AG04450 (cell line): ENCODE data around the gene TNFRSF18. TPM values are rescaled to one million over a fixed set of nuclear protein-coding genes. Genes with fewer than 3 reads are reported as not detected.

Experiments used
- CTCF ChIA-PET: fragments of 300-600, 350-600 bp; formaldehyde crosslinking; extraction: SDS; loops from one replicate; lab custom pipeline; 2022; ENCODE audit warnings: antibody characterized with exemption, inconsistent platforms; lab: Charles Lee
- POLR2A ChIA-PET: fragments of 350-600 bp; formaldehyde crosslinking; extraction: SDS; loops from one replicate; lab custom pipeline; 2021; ENCODE audit warnings: antibody characterized with exemption, inconsistent platforms; lab: Yijun Ruan, JAX
- DNase-seq: peaks from one replicate; pipeline ENCODE4 v3.0.0-alpha.2; 2011; ENCODE audit warnings: low read depth, low spot score
- H3K27ac ChIP-seq: one replicate; pipeline ENCODE4 v1.5.1; 2012; ENCODE audit warnings: low read depth, low read length, control low read depth
- H3K27me3 ChIP-seq: one replicate; pipeline ENCODE4 v1.6.0; 2012; ENCODE audit warnings: low read length; ENCODE audit not compliant: control insufficient read depth, insufficient read depth
- H3K4me3 ChIP-seq: 2 replicates; pipeline ENCODE4 v1.5.1; 2011; ENCODE audit warnings: mild to moderate bottlenecking, low read depth, low read length, control low read depth
- H3K9me3 ChIP-seq: 2 replicates; pipeline ENCODE4 v1.5.1; 2012; ENCODE audit warnings: low read length; ENCODE audit not compliant: control insufficient read depth, insufficient read depth
- CTCF ChIP-seq: IDR thresholded peaks from 2 replicates; pipeline ENCODE4 v1.5.1; 2011; ENCODE audit warnings: low read depth, low read length, control low read depth, inconsistent platforms
- polyA plus RNA-seq: library from polyadenylated mRNA; depleted of rRNA; stranded (reverse); fragments of >200 nt; gene quantifications from 2 replicates; pipeline ENCODE4 v1.2.3, GENCODE V29; 2011

The TNFRSF18 gene
- polyA plus RNA-seq, 1 experiment = 1.0 TPM

DNA sequence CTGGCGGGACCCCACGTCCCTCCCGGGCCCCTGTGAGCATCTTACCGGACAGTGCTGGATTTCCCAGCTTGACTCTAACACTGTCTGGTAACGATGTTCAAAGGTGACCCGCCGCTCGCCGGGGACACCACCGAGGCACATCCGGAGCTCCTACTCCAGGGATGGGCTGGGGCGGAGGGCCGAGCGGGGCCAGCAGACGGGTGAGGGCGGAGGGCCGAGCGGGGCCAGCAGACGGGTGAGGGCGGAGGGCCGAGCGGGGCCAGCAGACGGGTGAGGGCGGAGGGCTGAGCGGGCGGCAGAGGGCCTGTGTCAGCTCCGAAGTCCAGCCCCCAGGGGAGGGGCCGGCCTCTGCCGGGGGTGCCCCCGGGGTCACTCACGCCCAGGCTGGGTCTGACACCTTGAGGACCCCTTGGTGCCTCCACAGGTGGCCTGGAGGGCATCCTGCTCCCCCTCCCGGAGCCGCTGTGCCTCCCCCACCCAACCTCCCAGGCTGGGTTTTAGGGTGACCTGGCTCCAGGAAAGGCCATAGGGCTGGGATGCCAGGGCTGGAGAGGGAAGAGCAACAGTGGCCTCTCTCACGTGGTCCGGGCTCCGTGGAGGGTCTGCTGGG lies 38.4 kb downstream of the TNFRSF18 start:
- Histone ChIP-seq H3K27ac (no peak overlapping the region), H3K9me3 (peaks cover 4% of the 10 kb centered on the region; the same call in 1 of the 2 replicates), H3K4me3 (no peak overlapping the region), H3K27me3 (peaks cover 51% of the 10 kb centered on the region)
- no peak for TF ChIP-seq CTCF
- POLR2A ChIA-PET = no interaction called here
- CTCF ChIA-PET = interaction anchor here (0.6 kb wide), 1 partner anchor 45 kb away, joined by 3 read pairs; no protein-coding TSS in a partner anchor
- DNase-seq = no peak

DNA sequence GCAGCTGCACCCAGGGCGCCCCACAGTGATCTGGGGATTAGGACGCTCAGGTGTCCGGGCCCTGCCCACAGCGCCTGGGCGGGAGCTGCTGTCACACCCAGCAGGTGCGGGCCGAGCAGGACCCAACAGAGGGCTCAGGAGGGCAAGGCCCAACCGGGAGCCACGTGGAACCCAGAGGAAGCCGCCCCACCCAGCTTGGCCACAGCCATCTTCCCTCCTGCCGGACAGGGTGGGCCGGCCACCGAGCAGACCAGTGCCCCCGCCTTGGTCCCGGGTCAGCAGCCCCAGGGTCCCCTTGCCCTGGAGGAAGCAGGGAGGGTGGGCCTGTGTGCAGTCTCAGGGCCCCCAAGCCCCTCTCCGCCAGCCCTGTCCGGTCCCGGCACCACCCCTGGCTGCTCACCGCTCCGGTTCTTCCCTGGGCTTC lies 39.0 kb downstream of the TNFRSF18 start:
- Histone ChIP-seq H3K27ac (no peak overlapping the region), H3K27me3 (peaks cover 51% of the 10 kb centered on the region), H3K9me3 (peaks cover 4% of the 10 kb centered on the region; the same call in 1 of the 2 replicates), H3K4me3 (no peak overlapping the region)
- TF ChIP-seq CTCF = no peak
- ChIA-PET POLR2A (no interaction called here), CTCF (interaction anchor here (0.6 kb wide), 1 partner anchor 45 kb away, joined by 3 read pairs; no protein-coding TSS in a partner anchor)
- no peak for DNase-seq

DNA sequence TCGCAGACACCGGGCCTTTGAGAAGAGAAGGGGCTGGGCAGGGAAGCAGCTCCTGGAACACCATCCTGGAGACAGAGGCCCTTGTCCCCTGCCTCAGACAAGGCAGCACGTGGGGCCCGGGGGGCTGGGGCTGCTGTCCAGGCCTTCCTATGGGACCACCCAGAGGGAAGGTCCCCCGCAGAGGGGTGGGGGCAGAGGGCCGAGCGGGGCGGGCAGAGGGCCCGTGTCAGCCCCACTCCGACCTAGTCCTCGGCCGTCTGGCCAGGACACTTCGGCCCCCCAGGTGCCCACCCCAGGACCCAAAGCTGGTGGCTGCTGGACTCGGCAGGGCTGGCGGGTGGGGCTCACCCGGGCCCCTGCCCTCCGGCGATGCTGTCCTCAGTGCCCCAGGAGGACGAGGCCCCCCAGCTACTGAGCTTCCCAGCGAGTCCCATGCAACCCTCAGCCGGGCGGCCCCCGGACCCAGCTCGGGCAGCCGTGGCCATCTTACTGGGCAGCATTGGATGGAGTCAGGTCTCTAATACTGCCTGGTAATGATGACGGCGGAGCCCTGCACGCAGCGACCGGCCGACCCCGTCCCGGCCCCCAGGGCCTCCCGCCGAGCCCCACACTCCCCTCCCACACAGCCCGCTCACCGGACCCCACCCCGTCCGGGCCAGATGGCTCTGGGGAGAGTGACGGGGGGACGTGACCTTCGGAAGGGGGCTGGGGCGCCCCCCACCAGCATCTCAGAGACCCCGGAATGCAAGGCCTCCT lies 39.6 kb downstream of the TNFRSF18 start:
- Histone ChIP-seq H3K4me3 (no peak overlapping the region), H3K27ac (no peak overlapping the region), H3K9me3 (peaks cover 4% of the 10 kb centered on the region; the same call in 1 of the 2 replicates), H3K27me3 (peaks cover 45% of the 10 kb centered on the region)
- ChIA-PET POLR2A (no interaction called here), CTCF (no interaction called here)
- TF ChIP-seq CTCF = no peak
- no peak for DNase-seq

DNA sequence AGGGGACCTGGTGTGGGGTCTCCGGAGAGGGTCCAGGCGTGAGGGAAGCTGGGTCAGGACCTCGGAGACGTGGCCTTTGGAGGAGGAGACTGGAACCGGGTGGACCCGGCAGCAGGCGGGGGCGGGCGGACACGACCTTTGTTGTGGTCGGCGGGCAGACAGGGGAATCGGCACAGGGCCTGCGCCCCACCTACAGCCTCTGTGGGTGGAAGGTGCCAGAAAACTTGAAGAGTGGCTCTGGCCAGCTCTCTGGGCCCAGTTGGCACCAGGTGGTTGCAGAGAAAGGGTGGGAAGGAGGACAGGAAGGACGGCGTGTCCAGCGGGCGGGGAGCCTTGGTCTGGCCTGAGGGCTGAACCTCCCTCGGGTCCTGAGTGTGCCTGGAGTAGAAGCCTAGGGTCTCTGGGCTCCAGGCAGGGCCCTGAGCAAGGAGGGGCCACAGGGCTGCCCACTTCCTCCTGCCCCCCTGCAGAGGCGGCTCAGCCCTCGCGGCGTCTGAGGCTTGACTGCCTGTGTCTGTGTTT lies 40.4 kb downstream of the TNFRSF18 start:
- Histone ChIP-seq H3K9me3 (peaks cover 4% of the 10 kb centered on the region; the same call in 1 of the 2 replicates), H3K27ac (no peak overlapping the region), H3K27me3 (peaks cover 38% of the 10 kb centered on the region), H3K4me3 (no peak overlapping the region)
- no peak for DNase-seq
- ChIA-PET CTCF (no interaction called here), POLR2A (no interaction called here)
- TF ChIP-seq CTCF = no peak

DNA sequence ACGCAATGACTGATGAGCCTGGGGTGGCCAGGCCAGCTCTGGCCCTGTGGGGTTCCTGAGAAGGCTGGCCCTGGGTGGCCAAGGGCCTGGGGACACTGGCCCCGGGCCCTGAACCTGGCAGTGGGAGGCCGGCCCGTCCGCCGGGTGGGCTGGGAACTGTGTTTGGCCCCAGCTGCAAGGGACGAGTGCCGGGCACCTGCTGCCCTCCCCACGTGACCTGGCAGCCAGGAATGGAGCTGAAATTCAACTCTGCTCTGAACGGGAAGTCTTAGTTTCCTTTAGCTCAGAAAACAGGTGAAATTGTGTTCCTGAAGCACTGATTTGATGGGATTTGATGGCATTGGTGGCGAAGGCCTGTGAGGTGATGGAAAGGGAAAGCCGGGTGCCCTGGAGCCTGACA lies 40.9 kb downstream of the TNFRSF18 start:
- CTCF ChIA-PET = no interaction called here
- POLR2A ChIA-PET = no interaction called here
- Histone ChIP-seq H3K27me3 (peaks cover 34% of the 10 kb centered on the region), H3K27ac (no peak overlapping the region), H3K9me3 (peaks cover 4% of the 10 kb centered on the region; the same call in 1 of the 2 replicates), H3K4me3 (no peak overlapping the region)
- no peak for DNase-seq
- TF ChIP-seq CTCF = no peak
